K562 (cell line): ENCODE data around the gene EFCAB10. TPM values are rescaled to one million over a fixed set of nuclear protein-coding genes. Genes with fewer than 3 reads are reported as not detected.

ENCODE experiments used
- ATAC-seq: fragments of 200-7000 bp; cut with Tn5 transposase; 3 replicates; pipeline ENCODE4 v1.9.1; 2020; ENCODE audit warnings: moderate library complexity
- BruUV-seq: library from RNA; stranded (reverse); fragments of 400-500 nt; replicated peaks from 2 replicates; lab custom pipeline; 2021; lab: Mats Ljungman, UMichigan
- CTCF ChIA-PET: fragments of 300-600 bp; formaldehyde crosslinking; extraction: SDS; loops from one replicate; lab custom pipeline; 2021; ENCODE audit warnings: low intra/inter-chr PET ratio; lab: Yijun Ruan, JAX
- POLR2A ChIA-PET: fragments of 300-600, 350-650 bp; sonication (Branson Sonifier 250); formaldehyde crosslinking; extraction: SDS; loops from one replicate; lab custom pipeline; 2021; ENCODE audit warnings: antibody characterized with exemption, inconsistent platforms; lab: Yijun Ruan, JAX
- DNase-seq, 4 experiments: peaks; one replicate each; pipeline versions ENCODE4 v3.0.0 to v3.0.0-alpha.2; 2011 to 2018; ENCODE audit warnings: low spot score in 3 of 4, mixed read lengths in 3 of 4; ENCODE audit errors: extremely low read depth in 1 of 4
- FAIRE-seq: peaks from 2 replicates; lab custom pipeline; 2011; peaks lifted over from hg19 to GRCh38; lab: Jason Lieb, UNC
- H2AFZ ChIP-seq: 2 replicates; pipeline ENCODE4 v1.6.0; 2011; ENCODE audit warnings: low read depth, low read length, control low read depth, inconsistent platforms
- H3K27ac ChIP-seq: fragments of 200-600 bp; 3 replicates; pipeline ENCODE4 v1.8.0; 2011; ENCODE audit warnings: low read depth, mild to moderate bottlenecking, control low read depth, inconsistent platforms, low read length, moderate library complexity, mixed read lengths; ENCODE audit errors: extremely low read depth
- H3K27me3 ChIP-seq, 2 experiments: fragments of 300-600 bp in 1 of 2; 2 replicates in 1 of 2; 3 replicates in 1 of 2; pipeline versions ENCODE4 v1.6.0 to v1.8.0; 2011; ENCODE audit warnings: inconsistent platforms in 2 of 2, low read length in 2 of 2, mild to moderate bottlenecking in 1 of 2, mixed read lengths in 1 of 2, moderate library complexity in 1 of 2; ENCODE audit not compliant: control insufficient read depth in 2 of 2, insufficient read depth in 2 of 2
- H3K36me3 ChIP-seq: fragments of 300-600 bp; 3 replicates; pipeline ENCODE4 v1.8.0; 2011; ENCODE audit warnings: mild to moderate bottlenecking, low read length, inconsistent platforms; ENCODE audit not compliant: control insufficient read depth, insufficient read depth
- H3K4me1 ChIP-seq, 2 experiments: fragments of 200-600 bp in 1 of 2; replicated peaks in 1 of 2; 2 replicates in 1 of 2; 3 replicates in 1 of 2; pipeline versions ENCODE4 v1.5.1 to v1.8.0; 2011; ENCODE audit warnings: inconsistent platforms in 2 of 2, low read length in 2 of 2, mild to moderate bottlenecking in 1 of 2, mixed read lengths in 1 of 2, moderate library complexity in 1 of 2; ENCODE audit not compliant: control insufficient read depth in 2 of 2, insufficient read depth in 2 of 2
- H3K4me2 ChIP-seq: 2 replicates; pipeline ENCODE4 v1.6.1; 2011; ENCODE audit warnings: low read length, control low read depth, inconsistent platforms, mixed read lengths; ENCODE audit not compliant: insufficient read depth
- H3K4me3 ChIP-seq: fragments of 200-600 bp; sonication (generic), shearing (Covaris generic); 2 replicates; pipeline ENCODE4 v1.5.1; 2016; ENCODE audit warnings: control low read depth, inconsistent platforms
- H3K79me2 ChIP-seq: fragments of 200-600 bp; 3 replicates; pipeline ENCODE4 v1.8.0; 2011; ENCODE audit warnings: low read length, inconsistent platforms; ENCODE audit not compliant: control insufficient read depth, insufficient read depth
- H3K9ac ChIP-seq, 2 experiments: 2 replicates each; pipeline versions ENCODE4 v1.6.0 to v1.6.1; 2011; ENCODE audit warnings: low read depth in 2 of 2, low read length in 2 of 2, control low read depth in 1 of 2, inconsistent platforms in 1 of 2, mild to moderate bottlenecking in 1 of 2, mixed read lengths in 1 of 2; ENCODE audit not compliant: insufficient read depth in 1 of 2
- H3K9me1 ChIP-seq: one replicate; pipeline ENCODE4 v1.6.0; 2011; ENCODE audit warnings: inconsistent platforms, mild to moderate bottlenecking, low read length, moderate library complexity; ENCODE audit not compliant: control insufficient read depth, insufficient read depth
- H3K9me3 ChIP-seq: replicated peaks from 2 replicates; pipeline ENCODE4 v1.5.1; 2011; ENCODE audit warnings: low read depth, low read length, inconsistent platforms; ENCODE audit not compliant: control insufficient read depth, insufficient read depth
- H4K20me1 ChIP-seq: replicated peaks from 2 replicates; pipeline ENCODE4 v1.6.1; 2011; ENCODE audit warnings: low read length, inconsistent platforms, mixed read lengths; ENCODE audit not compliant: control insufficient read depth, insufficient read depth
- C11orf30 ChIP-seq: fragments of 450-650 bp; IDR thresholded peaks from 2 replicates; pipeline ENCODE4 v1.6.1; 2016; ENCODE audit warnings: low read depth, mild to moderate bottlenecking
- HEY1 ChIP-seq: fragments of 250-450 bp; sonication (Bioruptor Pico); IDR thresholded peaks from 2 replicates; pipeline ENCODE4 v1.5.0; 2020; ENCODE audit warnings: mild to moderate bottlenecking, moderate library complexity, borderline replicate concordance
- MITF ChIP-seq: IDR thresholded peaks from 2 replicates; pipeline ENCODE4 v1.6.1; 2014; ENCODE audit warnings: antibody characterized with exemption
- TSC22D4 ChIP-seq: fragments of 450-650 bp; IDR thresholded peaks from 2 replicates; pipeline ENCODE4 v1.6.1; 2016; ENCODE audit warnings: missing genetic modification characterization, missing biosample characterization, control low read depth
- ZNF316 ChIP-seq: fragments of 450-650 bp; IDR thresholded peaks from 2 replicates; pipeline ENCODE4 v1.6.1; 2016
- WGBS: fragments of 100-300 bp; shearing (Covaris generic); methylation state at CpG from one replicate; pipeline ENCODE4 v1.1.6; 2016; ENCODE audit warnings: low coverage, mixed read lengths; ENCODE audit not compliant: insufficient coverage; ENCODE audit errors: missing lambda C conversion rate; 5-methylcytosine and 5-hydroxymethylcytosine counted together
- in situ Hi-C: fragments of 300-500 bp; cut with MboI; formaldehyde crosslinking; loops from 4 replicates; pipeline ENCODE4 v1.15.0; 2018; ENCODE audit warnings: inconsistent platforms, mixed read lengths
- intact Hi-C: fragments of 100-400 bp; cut with micrococcal nuclease; formaldehyde crosslinking; loops from 2 replicates; pipeline ENCODE4 v1.14.2; 2022
- polyA plus RNA-seq, 8 experiments: library from polyadenylated mRNA; depleted of rRNA in 4 of 8; stranded (reverse) in 5 of 8; unstranded in 3 of 8; fragments of >200 nt; fragmentation: Nextera tagmentation in 2 of 8; fragmentation: Illumina TruSeq in 1 of 8; extraction: Ambion mirVana in 2 of 8; extraction: Trizol in 1 of 8; gene quantifications; 2 replicates each; pipeline versions ENCODE4 v1.2.1 to v1.2.3, GENCODE V29; 2011 to 2014; ENCODE audit warnings: inconsistent platforms in 1 of 8, missing spikeins in 1 of 8
- total RNA-seq, 7 experiments: library from RNA; depleted of rRNA in 6 of 7; stranded (reverse); fragments of >200 nt in 6 of 7; fragmentation: Illumina TruSeq in 2 of 7; extraction: Trizol in 2 of 7; gene quantifications; 2 replicates each; pipeline versions ENCODE4 v1.2.1 to v1.2.3, GENCODE V29; 2011 to 2021; ENCODE audit warnings: low replicate concordance in 1 of 7

EFCAB10 gene
- total and polyA plus RNA-seq, 9 of the 15 experiments (the other 6 are each of a cell fraction or from before 2014, with no cell fraction given) = 5.0 to 21.4 (median 16.8) TPM

GRCh38 chr7:105577251-105577650 lies 4.0 kb downstream of the EFCAB10 start (continued):
- TF ChIP-seq MITF (no peak), TSC22D4 (no peak)

GRCh38 chr7:105571891-105572290 lies 9.4 kb downstream of the EFCAB10 start:
- no peak overlapping the region for H3K4me3 ChIP-seq
- no TSS peak for BruUV-seq
- no peaks in the 10 kb centered on the region for H3K9me3 ChIP-seq
- no peaks in the 10 kb centered on the region for H3K9me1 ChIP-seq
- intact Hi-C loops = no loop called here
- CTCF ChIA-PET = no interaction called here
- no peak overlapping the region for H3K4me2 ChIP-seq
- TF ChIP-seq HEY1 (CRISPR knock-in tag) = no peak
- TF ChIP-seq ZNF316 = peak; percentile 76
- TF ChIP-seq C11orf30 = peak; percentile 60; the same call in 1 of the 2 replicates
- DNase-seq = no peak
- H3K27ac ChIP-seq = no peak overlapping the region
- no peak for FAIRE-seq
- no peaks in the 10 kb centered on the region for H3K4me1 ChIP-seq
- no peak for ATAC-seq
- H3K9ac ChIP-seq = no peak overlapping the region
- H4K20me1 ChIP-seq = no peaks in the 10 kb centered on the region
- H3K79me2 ChIP-seq = no peaks in the 10 kb centered on the region
- in situ Hi-C loops = no loop called here
- POLR2A ChIA-PET = interaction anchor here (0.8 to 1.4 kb wide), 3 partner anchors 14 to 41 kb away, joined by 3 read pairs; no protein-coding TSS in a partner anchor
- peaks cover 31% of the 10 kb centered on the region for H3K36me3 ChIP-seq
- WGBS = 96% methylated on average over 2 of the region's 2 CpGs
- H2AFZ ChIP-seq = no peak overlapping the region
- H3K27me3 ChIP-seq = no peaks in the 10 kb centered on the region
